H1 (cell line): ENCODE measurements around the gene GALNT17. TPM values are rescaled to one million over a fixed set of nuclear protein-coding genes. Genes with fewer than 3 reads are reported as not detected.

ENCODE experiments used
- CTCF ChIA-PET: fragments of 300-600 bp; sonication (Branson Sonifier 250); formaldehyde crosslinking; loops from one replicate; lab custom pipeline; 2021; ENCODE audit not compliant: partially characterized antibody; lab: Charles Lee
- POLR2A ChIA-PET: fragments of 300-600 bp; sonication (Branson Sonifier 250); formaldehyde crosslinking; loops from one replicate; lab custom pipeline; 2021; ENCODE audit warnings: inconsistent platforms; ENCODE audit not compliant: partially characterized antibody; lab: Charles Lee
- DNase-seq, 2 experiments: peaks; one replicate each; pipeline versions ENCODE4 v3.0.0 to v3.0.0-alpha.2; 2010 to 2022; ENCODE audit warnings: low spot score in 2 of 2, low read depth in 1 of 2, mixed read lengths in 1 of 2
- FAIRE-seq: peaks from 2 replicates; lab custom pipeline; 2011; peaks lifted over from hg19 to GRCh38; lab: Jason Lieb, UNC
- H2AFZ ChIP-seq: 2 replicates; pipeline ENCODE4 v1.8.1; 2012; ENCODE audit warnings: low read length, inconsistent platforms
- H2AK5ac ChIP-seq: 2 replicates; pipeline ENCODE4 v1.6.1; 2013; ENCODE audit warnings: low read depth, low read length
- H2BK120ac ChIP-seq: replicated peaks from 2 replicates; pipeline ENCODE3; 2013; ENCODE audit warnings: low read depth, low read length, inconsistent platforms
- H2BK12ac ChIP-seq: 2 replicates; pipeline ENCODE4 v1.6.1; 2013; ENCODE audit warnings: low read depth, low read length
- H2BK15ac ChIP-seq: 2 replicates; pipeline ENCODE4 v1.6.1; 2013; ENCODE audit warnings: low read length
- H2BK20ac ChIP-seq: 2 replicates; pipeline ENCODE4 v1.6.1; 2013; ENCODE audit warnings: low read length
- H2BK5ac ChIP-seq: 2 replicates; pipeline ENCODE4 v1.6.1; 2013; ENCODE audit warnings: low read depth, low read length
- H3K14ac ChIP-seq: 2 replicates; pipeline ENCODE4 v1.6.1; 2013; ENCODE audit warnings: inconsistent platforms; ENCODE audit not compliant: insufficient read length
- H3K18ac ChIP-seq: 2 replicates; pipeline ENCODE4 v1.6.1; 2013; ENCODE audit warnings: low read length; ENCODE audit errors: extremely low read depth
- H3K23ac ChIP-seq: 2 replicates; pipeline ENCODE4 v1.6.1; 2013; ENCODE audit warnings: inconsistent platforms; ENCODE audit not compliant: insufficient read length
- H3K23me2 ChIP-seq: 2 replicates; pipeline ENCODE4 v1.6.1; 2013; ENCODE audit warnings: low read depth, low read length
- H3K27ac ChIP-seq: 2 replicates; pipeline ENCODE4 v1.6.1; 2011; ENCODE audit warnings: low read depth, low read length, inconsistent platforms
- H3K27me3 ChIP-seq, 4 experiments: replicated peaks in 1 of 4; 1 replicate in 1 of 4; 2 replicates in 3 of 4; pipeline versions ENCODE4 v1.6.1 to v1.8.1; 2011 to 2013; ENCODE audit warnings: low read length in 3 of 4, mild to moderate bottlenecking in 3 of 4, inconsistent platforms in 2 of 4, mixed read lengths in 2 of 4, moderate library complexity in 1 of 4; ENCODE audit not compliant: control insufficient read depth in 3 of 4, insufficient read depth in 3 of 4; ENCODE audit errors: extremely low read depth in 1 of 4
- H3K36me3 ChIP-seq, 4 experiments: 2 replicates each; pipeline versions ENCODE4 v1.6.1 to v1.8.1; 2011 to 2013; ENCODE audit warnings: mild to moderate bottlenecking in 4 of 4, low read length in 3 of 4, moderate library complexity in 2 of 4, control low read depth in 1 of 4, inconsistent platforms in 1 of 4; ENCODE audit not compliant: insufficient read depth in 4 of 4, control insufficient read depth in 2 of 4
- H3K4ac ChIP-seq: replicated peaks from 2 replicates; pipeline ENCODE3; 2013; ENCODE audit warnings: low read length, low read depth, mixed read lengths, inconsistent platforms; ENCODE audit not compliant: insufficient read length
- H3K4me1 ChIP-seq, 4 experiments: replicated peaks in 1 of 4; 1 replicate in 1 of 4; 2 replicates in 3 of 4; pipeline versions ENCODE4 v1.6.1 to v1.8.1; 2011 to 2013; ENCODE audit warnings: low read length in 3 of 4, inconsistent platforms in 2 of 4, mixed read lengths in 1 of 4; ENCODE audit not compliant: insufficient read depth in 4 of 4, control insufficient read depth in 3 of 4
- H3K4me2 ChIP-seq, 2 experiments: 2 replicates each; pipeline versions ENCODE4 v1.6.1 to v1.8.1; 2011 to 2013; ENCODE audit warnings: low read depth in 2 of 2, low read length in 2 of 2, control low read depth in 1 of 2, inconsistent platforms in 1 of 2, mild to moderate bottlenecking in 1 of 2; ENCODE audit not compliant: insufficient read depth in 1 of 2
- H3K4me3 ChIP-seq, 4 experiments: fragments of 200-600, 300-600 bp in 1 of 4; sonication (generic), shearing (Covaris generic), sonication (Bioruptor Twin) in 1 of 4; 2 replicates each; pipeline versions ENCODE4 v1.5.1 to v1.8.1; 2011 to 2016; ENCODE audit warnings: low read length in 4 of 4, low read depth in 3 of 4, control low read depth in 2 of 4, inconsistent platforms in 2 of 4, mild to moderate bottlenecking in 2 of 4, mixed read lengths in 1 of 4, moderate library complexity in 1 of 4; ENCODE audit not compliant: insufficient read depth in 2 of 4; ENCODE audit errors: extremely low read depth in 1 of 4
- H3K56ac ChIP-seq: replicated peaks from 2 replicates; pipeline ENCODE3; 2013; ENCODE audit warnings: low read depth, mild to moderate bottlenecking, mixed read lengths, low read length, inconsistent platforms; ENCODE audit not compliant: insufficient read length
- H3K79me1 ChIP-seq: 2 replicates; pipeline ENCODE4 v1.6.1; 2013; ENCODE audit warnings: low read depth, low read length, control low read depth
- H3K79me2 ChIP-seq, 2 experiments: 2 replicates each; pipeline versions ENCODE4 v1.6.1 to v1.8.1; 2012 to 2013; ENCODE audit warnings: low read length in 2 of 2, mild to moderate bottlenecking in 2 of 2, inconsistent platforms in 1 of 2; ENCODE audit not compliant: insufficient read depth in 2 of 2, control insufficient read depth in 1 of 2
- H3K9ac ChIP-seq, 4 experiments: replicated peaks in 1 of 4; 1 replicate in 1 of 4; 2 replicates in 3 of 4; pipeline versions ENCODE4 v1.6.1 to v1.8.1; 2011 to 2013; ENCODE audit warnings: low read depth in 3 of 4, low read length in 3 of 4, control low read depth in 2 of 4, mild to moderate bottlenecking in 2 of 4, moderate library complexity in 2 of 4, inconsistent platforms in 1 of 4; ENCODE audit errors: extremely low read depth in 1 of 4
- H3K9me3 ChIP-seq, 2 experiments: 2 replicates each; pipeline versions ENCODE4 v1.6.1 to v1.8.1; 2012 to 2013; ENCODE audit warnings: mild to moderate bottlenecking in 2 of 2, moderate library complexity in 2 of 2, control low read depth in 1 of 2, inconsistent platforms in 1 of 2, low read depth in 1 of 2, low read length in 1 of 2, mixed read lengths in 1 of 2; ENCODE audit not compliant: insufficient read depth in 2 of 2
- H4K20me1 ChIP-seq, 2 experiments: replicated peaks in 1 of 2; 2 replicates each; pipeline versions ENCODE3 to v1.8.1; 2011 to 2013; ENCODE audit warnings: inconsistent platforms in 2 of 2, low read length in 2 of 2, mild to moderate bottlenecking in 1 of 2; ENCODE audit not compliant: insufficient read depth in 2 of 2, control insufficient read depth in 1 of 2
- H4K5ac ChIP-seq: 2 replicates; pipeline ENCODE4 v1.6.1; 2013; ENCODE audit warnings: low read length, low read depth, mixed read lengths, inconsistent platforms; ENCODE audit not compliant: insufficient read length
- H4K8ac ChIP-seq: 2 replicates; pipeline ENCODE4 v1.8.0; 2013; ENCODE audit warnings: mild to moderate bottlenecking, moderate library complexity, low read length, inconsistent platforms; ENCODE audit not compliant: insufficient read depth; ENCODE audit errors: extremely low read depth
- H4K91ac ChIP-seq: replicated peaks from 2 replicates; pipeline ENCODE3; 2013; ENCODE audit warnings: low read length, mixed read lengths, inconsistent platforms; ENCODE audit not compliant: insufficient read length
- ATF3 ChIP-seq: IDR thresholded peaks from 2 replicates; pipeline ENCODE4 v1.6.1; 2011; ENCODE audit warnings: low read depth, mild to moderate bottlenecking, low read length; ENCODE audit not compliant: insufficient read depth
- BCL11A ChIP-seq, 2 experiments: IDR thresholded peaks; one replicate each; pipeline ENCODE4 v1.6.1; 2011; ENCODE audit warnings: low read depth in 2 of 2, low read length in 2 of 2, mild to moderate bottlenecking in 2 of 2
- CEBPB ChIP-seq: IDR thresholded peaks from 2 replicates; pipeline ENCODE4 v1.6.1; 2012; ENCODE audit warnings: low read depth, low read length
- CREB1 ChIP-seq: IDR thresholded peaks from 2 replicates; pipeline ENCODE4 v1.6.1; 2012; ENCODE audit warnings: inconsistent platforms
- KDM4A ChIP-seq: IDR thresholded peaks from one replicate; pipeline ENCODE4 v1.7.1; 2012; ENCODE audit warnings: low read depth, mild to moderate bottlenecking, moderate library complexity, low read length, inconsistent platforms; ENCODE audit not compliant: severe bottlenecking
- POLR2AphosphoS5 ChIP-seq: IDR thresholded peaks from 2 replicates; pipeline ENCODE4 v1.6.1; 2011; ENCODE audit warnings: low read depth, low read length
- POU5F1 ChIP-seq: IDR thresholded peaks from 2 replicates; pipeline ENCODE4 v1.6.1; 2011; ENCODE audit warnings: low read depth, mild to moderate bottlenecking, low read length, moderate library complexity
- RAD21 ChIP-seq, 2 experiments: IDR thresholded peaks in 1 of 2; conservative IDR thresholded peaks in 1 of 2; 2 replicates each; pipeline ENCODE4 v1.6.1; 2011; ENCODE audit warnings: low read depth in 2 of 2, low read length in 2 of 2, improper control_type of control experiment in 1 of 2, inconsistent platforms in 1 of 2, mild to moderate bottlenecking in 1 of 2, moderate library complexity in 1 of 2
- RFX5 ChIP-seq: IDR thresholded peaks from 2 replicates; pipeline ENCODE4 v1.6.1; 2011; ENCODE audit warnings: low read depth, low read length, improper control_type of control experiment, borderline replicate concordance
- TAF1 ChIP-seq: IDR thresholded peaks from 2 replicates; pipeline ENCODE4 v1.6.1; 2011; ENCODE audit warnings: mild to moderate bottlenecking, low read depth, low read length
- TAF7 ChIP-seq: optimal IDR thresholded peaks from 2 replicates; pipeline ENCODE3; 2011; ENCODE audit warnings: low read depth, mild to moderate bottlenecking, inconsistent platforms, low read length, moderate library complexity, borderline replicate concordance
- TBP ChIP-seq: IDR thresholded peaks from 2 replicates; pipeline ENCODE4 v1.6.1; 2011; ENCODE audit warnings: low read depth, low read length, improper control_type of control experiment
- USF2 ChIP-seq: IDR thresholded peaks from 2 replicates; pipeline ENCODE4 v1.6.1; 2011; ENCODE audit warnings: low read length, improper control_type of control experiment
- WGBS, 2 experiments: shearing (Covaris generic) in 1 of 2; methylation state at CpG; one replicate each; pipeline versions ENCODE4 v1.1.6 to v1.1.7; 2013 to 2015; ENCODE audit warnings: low lambda C conversion rate in 2 of 2, mixed read lengths in 2 of 2, inconsistent platforms in 1 of 2, low coverage in 1 of 2, missing lambda C conversion rate in 1 of 2; ENCODE audit not compliant: insufficient replicate concordance in 2 of 2, insufficient coverage in 1 of 2, insufficient read length in 1 of 2; ENCODE audit errors: extremely low coverage in 1 of 2, missing lambda C conversion rate in 1 of 2; 5-methylcytosine and 5-hydroxymethylcytosine counted together
- polyA plus RNA-seq, 7 experiments: library from polyadenylated mRNA; depleted of rRNA in 3 of 7; stranded (reverse) in 5 of 7; unstranded in 2 of 7; fragments of >200 nt in 5 of 7; fragments of 200-250 nt in 2 of 7; gene quantifications; 1 replicate in 5 of 7; 2 replicates in 1 of 7; 4 replicates in 1 of 7; pipeline versions ENCODE4 v1.2.1 to v1.2.3, GENCODE V29; 2011 to 2013; ENCODE audit warnings: missing spikeins in 2 of 7, mixed read lengths in 2 of 7
- total RNA-seq: library from RNA; stranded (reverse); fragmentation: NEBNext Ultra II Directional; extraction: Animal tissue kit (Norgen Biotek cat#: 25700); gene quantifications from 2 replicates; pipeline ENCODE4 v1.2.1, GENCODE V29; 2021

Gene GALNT17
- total and polyA plus RNA-seq, 2 of the 8 experiments (the other 6 are each of a cell fraction or from before 2014, with no cell fraction given), result 37.7 to 47.0 TPM

GRCh38 chr7:71388181-71388580 is 256.2 kb downstream of the GALNT17 start:
- H3K23me2 ChIP-seq, result no peaks in the 10 kb centered on the region
- H3K4me1 ChIP-seq, result peaks cover 0 to 7% (median 3%) of the 10 kb centered on the region in 4 experiments; a peak in 3 of 7 replicates
- no peak overlapping the region for H4K5ac ChIP-seq
- H2BK5ac ChIP-seq, result no peak overlapping the region
- no peaks in the 10 kb centered on the region for H3K9me3 ChIP-seq
- H3K4me2 ChIP-seq, result no peak overlapping the region
- H3K18ac ChIP-seq, result no peak overlapping the region
- no peak overlapping the region for H4K8ac ChIP-seq
- no peak overlapping the region for H3K56ac ChIP-seq
- POLR2A ChIA-PET, result no interaction called here
- peaks cover 0 to 31% of the 10 kb centered on the region in 2 experiments; a peak in 2 of 4 replicates for H3K79me2 ChIP-seq
- no peak overlapping the region for H3K14ac ChIP-seq
- no peak overlapping the region for H3K23ac ChIP-seq
- CTCF ChIA-PET, result interaction anchor here (1.9 kb wide), 1 partner anchor 20 kb away, joined by 4 read pairs; no protein-coding TSS in a partner anchor
- no peak overlapping the region for H4K91ac ChIP-seq
- no peak overlapping the region for H2BK20ac ChIP-seq
- no peak overlapping the region for H3K4ac ChIP-seq
- no peak overlapping the region for H2AFZ ChIP-seq
- H3K9ac ChIP-seq, result no peak overlapping the region
- H3K27ac ChIP-seq, result no peak overlapping the region
- peaks cover 0 to 4% of the 10 kb centered on the region in 2 experiments for H4K20me1 ChIP-seq
- H3K27me3 ChIP-seq, result no peaks in the 10 kb centered on the region
- H2BK12ac ChIP-seq, result no peak overlapping the region; the same call in 1 of the 2 replicates
- DNase-seq (no peak), FAIRE-seq (no peak)
- peaks cover 3% of the 10 kb centered on the region; the same call in 1 of the 2 replicates for H3K79me1 ChIP-seq
- no peak overlapping the region for H2BK120ac ChIP-seq
- H2BK15ac ChIP-seq, result no peak overlapping the region
- H3K36me3 ChIP-seq, result peaks cover 0 to 3% (median under 1%) of the 10 kb centered on the region in 4 experiments; a peak in 3 of 8 replicates
- no peak overlapping the region for H2AK5ac ChIP-seq
- H3K4me3 ChIP-seq, result no peak overlapping the region
- WGBS, 2 experiments, result 95% methylated on average over 14 of the region's 14 CpGs; no CpG with 5 or more reads in 1 of the 2 experiments
- no peak for TF ChIP-seq TBP
- TF ChIP-seq CREB1, result no peak
- TF ChIP-seq BCL11A (IDR thresholded peaks at IDR 0.05; ENCODE audit: low read depth in 2 of 2, low read length in 2 of 2), result no peak
- TF ChIP-seq POLR2AphosphoS5, result no peak
- TF ChIP-seq RFX5, result no peak
- no peak for TF ChIP-seq POU5F1
- no peak for TF ChIP-seq RAD21 (IDR thresholded peaks at IDR 0.05 in 1 of 2, conservative IDR thresholded peaks at IDR 0.05 in 1 of 2; ENCODE audit: low read depth in 2 of 2, low read length in 2 of 2)
- TF ChIP-seq USF2, result no peak
- no peak for TF ChIP-seq CEBPB
- TF ChIP-seq TAF7, result no peak
- no peak for TF ChIP-seq ATF3
- no peak for TF ChIP-seq TAF1
- no peak for TF ChIP-seq KDM4A
